ENCODE measurements around the gene C2orf92.

C2orf92 gene

DNA sequence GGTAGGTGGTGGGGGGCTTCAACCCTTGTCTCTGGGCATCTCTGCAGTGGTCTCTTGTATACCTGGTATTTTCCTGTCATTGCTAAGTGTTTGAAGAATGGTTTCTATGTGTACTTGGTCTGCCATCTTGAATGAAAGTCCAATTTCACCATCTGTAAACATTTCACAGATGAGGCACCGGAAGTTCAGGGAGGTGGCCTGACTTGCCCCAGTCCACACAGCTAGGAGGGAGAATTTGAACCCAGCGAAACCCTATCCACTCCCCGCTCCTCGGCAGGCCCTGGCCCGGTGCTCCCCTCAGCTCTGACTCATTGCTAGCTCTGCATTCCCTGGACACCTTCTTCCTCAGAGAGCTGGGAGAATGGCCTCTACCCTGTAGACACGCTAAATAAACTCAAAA lies 74.4 kb downstream of the C2orf92 start:
- Histone ChIP-seq H3K36me3 (ENCODE audit: control insufficient read depth, low read length) (no peaks in the 10 kb centered on the region), H3K27me3 (ENCODE audit: control insufficient read depth, low read length) (no peaks in the 10 kb centered on the region), H3K4me2 (ENCODE audit: low read length) (no peak overlapping the region), H3K27ac (ENCODE audit: low read depth, low read length) (no peak overlapping the region), H3F3A (ENCODE audit: control insufficient read depth, insufficient read depth) (no peaks in the 10 kb centered on the region; the same call in 1 of the 2 replicates), H3K4me3 (ENCODE audit: low read length) (no peak overlapping the region), H3K9me2 (replicated peaks; ENCODE audit: control insufficient read depth, low read length) (no peaks in the 10 kb centered on the region), H3K9me3 (ENCODE audit: control insufficient read depth, insufficient read depth, low read length) (no peaks in the 10 kb centered on the region), H3K79me2 (ENCODE audit: control insufficient read depth, low read length) (no peaks in the 10 kb centered on the region), H4K20me1 (ENCODE audit: control insufficient read depth, insufficient read depth, low read depth, low read length) (no peaks in the 10 kb centered on the region), H3K4me1 (ENCODE audit: control insufficient read depth, low read length) (peaks cover 27% of the 10 kb centered on the region)
- no peak for TF ChIP-seq EZH2phosphoT487 (IDR thresholded peaks at IDR 0.05; ENCODE audit: borderline replicate concordance, low read length)
- TF ChIP-seq, protein P1, sequence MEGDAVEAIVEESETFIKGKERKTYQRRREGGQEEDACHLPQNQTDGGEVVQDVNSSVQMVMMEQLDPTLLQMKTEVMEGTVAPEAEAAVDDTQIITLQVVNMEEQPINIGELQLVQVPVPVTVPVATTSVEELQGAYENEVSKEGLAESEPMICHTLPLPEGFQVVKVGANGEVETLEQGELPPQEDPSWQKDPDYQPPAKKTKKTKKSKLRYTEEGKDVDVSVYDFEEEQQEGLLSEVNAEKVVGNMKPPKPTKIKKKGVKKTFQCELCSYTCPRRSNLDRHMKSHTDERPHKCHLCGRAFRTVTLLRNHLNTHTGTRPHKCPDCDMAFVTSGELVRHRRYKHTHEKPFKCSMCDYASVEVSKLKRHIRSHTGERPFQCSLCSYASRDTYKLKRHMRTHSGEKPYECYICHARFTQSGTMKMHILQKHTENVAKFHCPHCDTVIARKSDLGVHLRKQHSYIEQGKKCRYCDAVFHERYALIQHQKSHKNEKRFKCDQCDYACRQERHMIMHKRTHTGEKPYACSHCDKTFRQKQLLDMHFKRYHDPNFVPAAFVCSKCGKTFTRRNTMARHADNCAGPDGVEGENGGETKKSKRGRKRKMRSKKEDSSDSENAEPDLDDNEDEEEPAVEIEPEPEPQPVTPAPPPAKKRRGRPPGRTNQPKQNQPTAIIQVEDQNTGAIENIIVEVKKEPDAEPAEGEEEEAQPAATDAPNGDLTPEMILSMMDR (IDR thresholded peaks at IDR 0.05; ENCODE audit: low read depth, low read length, poor library complexity, severe bottlenecking), result no peak

DNA sequence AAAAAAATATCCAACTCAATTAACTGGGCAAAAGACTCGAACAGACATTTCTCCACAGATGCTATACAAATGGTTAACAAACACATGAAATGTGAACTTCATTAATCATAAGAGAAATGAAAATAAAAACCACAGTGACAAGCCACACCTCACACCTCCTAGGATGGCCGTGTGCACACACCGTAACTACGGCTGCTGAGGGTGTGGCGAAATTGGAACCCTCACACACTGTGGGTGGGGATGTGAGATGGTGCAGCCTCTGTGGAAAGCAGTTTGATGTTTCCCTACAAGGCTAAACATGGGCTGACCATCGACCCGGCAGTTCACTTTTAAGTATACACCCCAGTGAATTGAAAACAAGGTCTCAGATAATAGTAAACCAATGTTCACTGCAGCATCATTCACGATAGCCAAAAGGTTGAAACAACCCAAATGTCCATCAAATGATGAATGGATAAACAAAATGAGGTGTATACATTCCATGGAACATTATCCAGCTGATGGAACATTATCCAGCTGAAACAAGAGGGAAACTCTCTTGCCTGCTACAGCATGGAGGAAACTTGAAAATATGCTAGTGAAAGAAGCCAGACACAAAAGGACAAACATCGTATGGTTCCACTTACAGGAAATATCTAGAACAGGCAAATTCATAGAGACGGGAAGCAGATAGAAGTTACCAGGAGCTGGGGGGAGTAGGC lies 76.1 kb downstream of the C2orf92 start:
- Histone ChIP-seq H3K4me2 (ENCODE audit: low read length) (peak overlapping the region; percentile 27), H3K36me3 (ENCODE audit: control insufficient read depth, low read length) (no peaks in the 10 kb centered on the region), H3F3A (ENCODE audit: control insufficient read depth, insufficient read depth) (peaks cover under 1% of the 10 kb centered on the region; the same call in 1 of the 2 replicates)

DNA sequence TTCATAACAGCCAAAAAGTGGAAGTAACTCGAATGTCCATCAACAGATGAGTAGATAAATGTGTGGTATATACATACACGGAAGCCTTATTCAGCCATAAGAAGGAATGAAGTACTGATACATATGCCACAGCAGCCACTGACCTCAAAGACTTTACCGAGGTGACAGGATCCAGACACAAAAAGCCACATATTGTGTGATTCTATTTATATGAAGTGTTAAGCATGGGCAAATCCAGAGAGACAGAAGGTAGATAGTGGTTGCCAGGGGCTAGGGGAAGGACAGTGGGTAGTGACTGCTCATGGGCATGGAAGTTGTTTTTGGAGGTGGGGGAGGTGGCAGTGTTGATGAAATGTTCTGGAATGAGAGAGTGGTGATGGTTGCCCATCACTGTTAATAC lies 77.8 kb downstream of the C2orf92 start:
- TF ChIP-seq EZH2phosphoT487 (IDR thresholded peaks at IDR 0.05; ENCODE audit: borderline replicate concordance, low read length), result no peak
- TF ChIP-seq, protein P1 (IDR thresholded peaks at IDR 0.05; ENCODE audit: low read depth, low read length, poor library complexity, severe bottlenecking), result no peak
- H3K27me3 ChIP-seq (ENCODE audit: control insufficient read depth, low read length), result no peaks in the 10 kb centered on the region
- no peaks in the 10 kb centered on the region for H3K79me2 ChIP-seq (ENCODE audit: control insufficient read depth, low read length)
- peaks cover 32% of the 10 kb centered on the region for H3K4me1 ChIP-seq (ENCODE audit: control insufficient read depth, low read length)
- no peak overlapping the region for H3K4me2 ChIP-seq (ENCODE audit: low read length)
- H4K20me1 ChIP-seq (ENCODE audit: control insufficient read depth, insufficient read depth, low read depth, low read length), result no peaks in the 10 kb centered on the region
- no peaks in the 10 kb centered on the region for H3K9me3 ChIP-seq (ENCODE audit: control insufficient read depth, insufficient read depth, low read length)
- H3K9me2 ChIP-seq (replicated peaks; ENCODE audit: control insufficient read depth, low read length), result no peaks in the 10 kb centered on the region
- no peak overlapping the region for H3K27ac ChIP-seq (ENCODE audit: low read depth, low read length)
- H3F3A ChIP-seq (ENCODE audit: control insufficient read depth, insufficient read depth), result peaks cover 4% of the 10 kb centered on the region; the same call in 1 of the 2 replicates
- no peaks in the 10 kb centered on the region for H3K36me3 ChIP-seq (ENCODE audit: control insufficient read depth, low read length)
- no peak overlapping the region for H3K4me3 ChIP-seq (ENCODE audit: low read length)

More for the DNA sequence above, 76.1 kb downstream of the C2orf92 start:
- H3K9me3 ChIP-seq (ENCODE audit: control insufficient read depth, insufficient read depth, low read length), result no peaks in the 10 kb centered on the region
- peaks cover 32% of the 10 kb centered on the region for H3K4me1 ChIP-seq (ENCODE audit: control insufficient read depth, low read length)
- no peak for TF ChIP-seq EZH2phosphoT487 (IDR thresholded peaks at IDR 0.05; ENCODE audit: borderline replicate concordance, low read length)
- TF ChIP-seq, protein P1 (IDR thresholded peaks at IDR 0.05; ENCODE audit: low read depth, low read length, poor library complexity, severe bottlenecking), result no peak
- no peaks in the 10 kb centered on the region for H3K79me2 ChIP-seq (ENCODE audit: control insufficient read depth, low read length)
- H3K9me2 ChIP-seq (replicated peaks; ENCODE audit: control insufficient read depth, low read length), result no peaks in the 10 kb centered on the region
- H4K20me1 ChIP-seq (ENCODE audit: control insufficient read depth, insufficient read depth, low read depth, low read length), result no peaks in the 10 kb centered on the region
- H3K27ac ChIP-seq (ENCODE audit: low read depth, low read length), result no peak overlapping the region
- H3K27me3 ChIP-seq (ENCODE audit: control insufficient read depth, low read length), result no peaks in the 10 kb centered on the region
- 0 out of 2 replicates have a peak overlapping the region, but pooled peaks have one; percentile 7 for H3K4me3 ChIP-seq (ENCODE audit: low read length)
